HG03135 (cell line): ENCODE data around the gene APOBEC3H.
"Not testable (repeated sequence)": the region's sequence is repeated elsewhere in the genome, so short reads cannot be mapped to it uniquely, and the experiment has no call there.

ENCODE experiments used
- ATAC-seq: cut with Tn5 transposase; IDR thresholded peaks from one replicate; pipeline ENCODE4 v1.9.1; 2021; ENCODE audit warnings: mild to moderate bottlenecking, moderate library complexity; ENCODE audit not compliant: unreplicated experiment

Gene APOBEC3H

GRCh38 chr22:39097098-39098020 lies at the start of gene APOBEC3H:
Gene APOBEC3H (plus strand): TSS chr22:39097244. CDS start chr22:39100279, 3,035 bp downstream.
- ATAC-seq = no peak

GRCh38 chr22:39049486-39049885 lies 47.6 kb upstream of the APOBEC3H start:
- ATAC-seq = not testable (repeated sequence)

DNA sequence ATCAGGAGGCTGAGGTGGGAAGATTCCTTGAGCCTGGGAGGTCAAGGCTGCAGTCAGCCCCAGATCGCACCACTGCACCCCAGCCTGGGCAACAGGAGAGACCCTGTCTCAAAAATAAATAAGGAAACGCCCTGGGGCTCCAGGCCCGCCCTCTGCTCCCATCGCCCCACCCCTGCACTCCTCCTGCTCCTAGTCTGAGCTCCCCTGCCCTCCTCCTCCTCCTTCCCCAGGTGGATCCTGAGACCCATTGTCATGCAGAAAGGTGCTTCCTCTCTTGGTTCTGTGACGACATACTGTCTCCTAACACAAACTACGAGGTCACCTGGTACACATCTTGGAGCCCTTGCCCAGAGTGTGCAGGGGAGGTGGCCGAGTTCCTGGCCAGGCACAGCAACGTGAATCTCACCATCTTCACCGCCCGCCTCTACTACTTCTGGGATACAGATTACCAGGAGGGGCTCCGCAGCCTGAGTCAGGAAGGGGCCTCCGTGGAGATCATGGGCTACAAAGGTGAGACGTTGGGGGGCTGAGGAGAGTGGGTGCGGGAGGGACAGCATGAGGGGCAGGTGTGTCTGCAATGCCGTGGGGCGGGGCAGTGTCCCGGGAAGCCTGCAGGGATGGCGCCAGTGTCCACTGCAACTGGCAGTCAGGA lies 45.1 kb upstream of the APOBEC3H start:
- ATAC-seq = not testable (repeated sequence)

DNA sequence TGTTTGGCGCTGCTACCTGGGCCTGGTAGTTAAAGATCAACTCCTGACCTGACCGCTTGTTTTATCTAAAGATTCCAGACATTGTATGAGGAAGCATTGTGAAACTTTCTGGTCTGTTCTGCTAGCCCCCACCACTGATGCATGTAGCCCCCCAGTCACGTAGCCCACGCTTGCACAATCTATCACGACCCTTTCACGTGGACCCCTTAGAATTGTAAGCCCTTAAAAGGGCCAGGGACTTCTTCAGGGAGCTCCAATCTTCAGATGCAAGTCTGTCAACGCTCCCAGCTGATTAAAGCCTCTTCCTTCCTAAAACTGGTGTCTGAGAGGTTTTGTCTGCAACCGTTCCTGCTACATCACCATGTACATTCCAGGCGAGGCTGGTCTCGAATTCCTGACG lies 41.4 kb upstream of the APOBEC3H start:
- no peak for ATAC-seq

GRCh38 chr22:39061290-39061689 lies 35.8 kb upstream of the APOBEC3H start:
- not testable (repeated sequence) for ATAC-seq

- ATAC-seq = not testable (repeated sequence)
Measured at GRCh38 chr22:39061951-39062350, 35.1 kb upstream of the APOBEC3H start.

- not testable (repeated sequence) for ATAC-seq
Measured at GRCh38 chr22:39063904-39064303, 33.1 kb upstream of the APOBEC3H start.

DNA sequence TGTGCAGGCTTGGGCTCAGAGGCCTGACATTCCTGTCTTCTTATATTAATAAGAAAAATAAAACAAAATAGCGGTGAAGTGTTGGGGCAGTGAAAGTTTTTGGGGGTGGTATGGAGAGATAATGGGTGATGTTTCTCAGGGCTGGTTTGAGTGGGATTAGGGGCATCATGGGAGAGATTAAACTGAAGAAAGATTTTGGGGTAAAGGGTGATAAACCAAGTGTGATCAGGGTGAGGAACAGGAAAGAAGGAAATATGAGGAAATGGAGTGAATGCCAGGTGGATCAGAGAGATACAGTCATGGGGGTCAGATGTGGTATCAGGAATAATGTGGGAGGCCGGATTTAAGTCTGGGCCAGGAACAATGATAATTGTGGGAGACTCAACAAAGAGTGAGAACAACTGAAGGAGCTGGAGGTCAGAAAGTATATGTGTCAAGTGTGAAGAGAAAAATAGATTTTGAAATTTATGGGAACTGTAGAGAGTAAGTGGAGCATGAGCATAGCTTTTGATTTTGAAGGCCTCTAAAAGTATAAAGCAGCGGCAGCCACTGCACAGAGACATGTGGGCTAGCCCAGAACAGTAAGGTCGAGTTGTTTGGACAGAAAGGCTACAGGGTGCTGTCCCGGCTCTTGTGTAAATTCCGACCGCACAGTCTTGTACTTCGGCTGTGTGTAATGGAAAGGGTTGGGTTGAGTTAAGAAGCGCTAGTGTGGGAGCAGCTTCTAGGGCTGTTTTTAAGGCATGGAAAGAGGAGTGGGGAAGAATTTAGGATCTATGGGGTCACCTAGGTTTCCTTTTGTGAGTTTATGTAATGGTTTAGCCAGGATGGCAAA lies 30.4 kb upstream of the APOBEC3H start:
- not testable (repeated sequence) for ATAC-seq

- ATAC-seq = no peak
Measured at GRCh38 chr22:39068033-39068785, 28.8 kb upstream of the APOBEC3H start.

DNA sequence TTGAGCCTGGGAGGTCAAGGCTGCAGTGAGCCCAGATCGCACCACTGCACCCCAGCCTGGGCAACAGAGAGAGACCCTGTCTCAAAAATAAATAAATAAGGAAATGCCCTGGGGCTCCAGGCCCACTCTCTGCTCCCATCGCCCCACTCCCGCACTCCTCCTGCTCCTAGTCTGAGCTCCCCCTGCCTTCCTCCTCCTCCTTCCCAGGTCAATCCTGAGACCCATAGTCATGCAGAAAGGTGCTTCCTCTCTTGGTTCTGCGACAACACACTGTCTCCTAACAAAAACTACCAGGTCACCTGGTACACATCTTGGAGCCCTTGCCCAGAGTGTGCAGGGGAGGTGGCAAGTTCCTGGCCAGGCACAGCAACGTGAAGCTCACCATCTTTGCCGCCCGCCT lies 26.9 kb upstream of the APOBEC3H start:
- no peak for ATAC-seq

DNA sequence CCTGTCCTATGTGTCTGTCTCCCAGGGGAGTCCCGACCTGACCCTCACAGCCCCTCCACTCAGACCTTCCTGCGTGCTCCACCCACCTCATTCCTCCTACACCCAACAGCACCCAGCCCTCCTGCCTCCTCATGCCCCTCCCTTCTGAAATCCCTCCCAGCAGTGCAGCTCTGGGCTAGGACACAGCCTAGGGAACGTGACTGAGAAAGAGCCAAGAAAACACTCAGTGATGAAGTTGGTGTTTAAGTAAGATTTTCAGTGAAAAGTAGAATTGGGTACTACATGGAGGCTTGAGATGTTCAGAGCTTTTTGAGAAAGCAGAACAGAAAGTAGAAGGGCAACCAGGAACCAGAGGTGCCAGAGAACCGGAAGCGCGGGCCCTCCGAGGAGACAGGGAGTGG lies 24.5 kb upstream of the APOBEC3H start:
- ATAC-seq = not testable (repeated sequence)

DNA sequence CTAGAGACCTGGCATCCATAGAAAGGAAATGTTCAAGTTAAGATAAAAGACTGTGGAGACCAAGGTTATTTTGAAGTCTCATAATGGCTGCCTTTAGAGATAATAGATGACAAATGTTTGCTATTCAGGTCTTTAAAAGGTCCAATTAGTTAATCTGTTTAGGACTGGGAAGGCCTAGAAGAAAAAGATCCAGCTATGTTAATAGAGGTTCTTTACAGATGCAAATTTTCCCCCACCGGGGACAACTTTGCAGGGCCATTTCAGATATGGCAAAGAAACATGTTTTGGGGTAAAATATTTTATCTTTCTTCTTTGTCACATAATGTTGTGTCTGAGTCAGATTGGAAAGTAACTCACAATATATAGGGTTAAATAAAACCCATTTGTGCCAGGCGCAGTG lies 23.1 kb upstream of the APOBEC3H start:
- ATAC-seq = no peak

GRCh38 chr22:39076155-39077025 lies 20.7 kb upstream of the APOBEC3H start:
- not testable (repeated sequence) for ATAC-seq

DNA sequence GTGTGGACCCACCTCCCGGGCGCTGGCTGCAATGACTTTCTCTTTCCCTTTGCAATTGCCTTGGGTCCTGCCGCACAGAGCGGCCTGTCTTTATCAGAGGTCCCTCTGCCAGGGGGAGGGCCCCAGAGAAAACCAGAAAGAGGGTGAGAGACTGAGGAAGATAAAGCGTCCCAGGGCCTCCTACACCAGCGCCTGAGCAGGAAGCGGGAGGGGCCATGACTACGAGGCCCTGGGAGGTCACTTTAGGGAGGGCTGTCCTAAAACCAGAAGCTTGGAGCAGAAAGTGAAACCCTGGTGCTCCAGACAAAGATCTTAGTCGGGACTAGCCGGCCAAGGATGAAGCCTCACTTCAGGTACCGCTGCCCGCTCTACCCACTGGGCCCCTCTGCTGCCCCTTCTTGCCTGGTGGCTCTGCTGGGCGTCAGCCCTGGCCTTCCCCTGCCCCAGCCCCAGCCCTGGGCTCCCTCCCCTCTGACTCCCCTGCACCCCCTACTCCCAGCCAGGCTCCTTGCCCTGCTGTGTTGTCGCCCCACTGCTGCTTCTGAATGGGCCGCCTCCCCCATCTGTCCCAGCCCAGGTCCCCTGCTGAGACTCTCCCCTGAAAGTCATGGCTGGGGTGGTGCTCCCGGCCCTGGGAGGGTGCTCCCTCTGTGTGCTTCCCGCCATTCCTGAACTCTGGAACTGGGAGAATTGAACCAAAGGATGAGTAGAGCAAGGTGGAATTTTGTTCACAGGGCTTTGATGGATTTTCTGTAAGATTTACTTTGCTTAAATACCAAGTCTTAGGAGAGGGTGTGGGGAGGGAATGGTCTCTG lies 19.8 kb upstream of the APOBEC3H start, which contains the start of gene APOBEC3G:
Gene APOBEC3G (plus strand): TSS at position 250 of the 815 bp plus-strand sequence. CDS start 87 bp downstream, at position 337.
- peak; percentile 80 for ATAC-seq

GRCh38 chr22:39077912-39078311 lies 19.1 kb upstream of the APOBEC3H start:
- ATAC-seq = not testable (repeated sequence)

- ATAC-seq = no peak
Measured at GRCh38 chr22:39078329-39078728, 18.7 kb upstream of the APOBEC3H start.

GRCh38 chr22:39079054-39079637 lies 17.9 kb upstream of the APOBEC3H start:
- ATAC-seq = not testable (repeated sequence)
